CD14-positive monocyte (primary cell): ENCODE data around the gene PHLDA3. TPM values are rescaled to one million over a fixed set of nuclear protein-coding genes. Genes with fewer than 3 reads are reported as not detected.
"Not testable (repeated sequence)": the region's sequence is repeated elsewhere in the genome, so short reads cannot be mapped to it uniquely, and the experiment has no call there.

Source experiments
- DNase-seq, 3 donors: peaks; one replicate each; pipeline ENCODE4 v3.0.0-alpha.2; 2011 to 2022
- H2AFZ ChIP-seq: 2 replicates; pipeline ENCODE4 v1.6.0; 2012; ENCODE audit warnings: mild to moderate bottlenecking, low read depth, low read length, inconsistent platforms; ENCODE audit not compliant: insufficient read depth, poor library complexity, severe bottlenecking
- H3K27ac ChIP-seq, 2 donors: 1 replicate in 1 of 2; 2 replicates in 1 of 2; pipeline ENCODE4 v1.5.1; 2012 to 2013; ENCODE audit warnings: low read length in 2 of 2, control low read depth in 1 of 2, inconsistent platforms in 1 of 2, low read depth in 1 of 2, mild to moderate bottlenecking in 1 of 2
- H3K27me3 ChIP-seq, 2 donors: one replicate each; pipeline versions ENCODE4 v1.6.0 to v1.6.1; 2011 to 2013; ENCODE audit warnings: low read length in 2 of 2; ENCODE audit not compliant: control insufficient read depth in 2 of 2, insufficient read depth in 2 of 2
- H3K36me3 ChIP-seq, 2 donors: replicated peaks in 1 of 2; 1 replicate in 1 of 2; 2 replicates in 1 of 2; pipeline versions ENCODE4 v1.5.1 to v1.6.1; 2012 to 2013; ENCODE audit warnings: low read length in 2 of 2, control low read depth in 1 of 2, inconsistent platforms in 1 of 2, mild to moderate bottlenecking in 1 of 2; ENCODE audit not compliant: insufficient read depth in 2 of 2, control insufficient read depth in 1 of 2
- H3K4me1 ChIP-seq, 2 donors: 1 replicate in 1 of 2; 2 replicates in 1 of 2; pipeline versions ENCODE4 v1.5.1 to v1.6.1; 2012 to 2013; ENCODE audit warnings: low read length in 2 of 2, control low read depth in 1 of 2, inconsistent platforms in 1 of 2, mild to moderate bottlenecking in 1 of 2, moderate library complexity in 1 of 2; ENCODE audit not compliant: insufficient read depth in 2 of 2, control insufficient read depth in 1 of 2
- H3K4me2 ChIP-seq: replicated peaks from 2 replicates; pipeline ENCODE3; 2012; ENCODE audit warnings: low read length, moderate library complexity, mild to moderate bottlenecking; ENCODE audit not compliant: poor library complexity, severe bottlenecking; ENCODE audit errors: extremely low read depth
- H3K4me3 ChIP-seq, 3 experiments: fragments of 200-600 bp in 1 of 3; sonication (generic) in 1 of 3; replicated peaks in 1 of 3; 1 replicate in 2 of 3; 2 replicates in 1 of 3; pipeline ENCODE4 v1.5.1; 2011 to 2013; ENCODE audit warnings: low read length in 3 of 3, mild to moderate bottlenecking in 3 of 3, control low read depth in 2 of 3, low read depth in 2 of 3, inconsistent platforms in 1 of 3, moderate library complexity in 1 of 3
- H3K79me2 ChIP-seq: 2 replicates; pipeline ENCODE4 v1.6.0; 2012; ENCODE audit warnings: mild to moderate bottlenecking, control low read depth, inconsistent platforms, low read length, moderate library complexity; ENCODE audit not compliant: insufficient read depth
- H3K9ac ChIP-seq: 2 replicates; pipeline ENCODE4 v1.6.0; 2017; ENCODE audit warnings: low read length, mild to moderate bottlenecking; ENCODE audit not compliant: insufficient read depth, poor library complexity, severe bottlenecking
- H3K9me3 ChIP-seq, 2 donors: replicated peaks in 1 of 2; 1 replicate in 1 of 2; 2 replicates in 1 of 2; pipeline versions ENCODE4 v1.5.1 to v1.6.1; 2012 to 2013; ENCODE audit warnings: low read length in 2 of 2, control low read depth in 1 of 2; ENCODE audit not compliant: control insufficient read depth in 1 of 2, insufficient read depth in 1 of 2
- H4K20me1 ChIP-seq: 2 replicates; pipeline ENCODE4 v1.6.0; 2012; ENCODE audit warnings: mild to moderate bottlenecking, low read length, control low read depth, moderate library complexity; ENCODE audit not compliant: insufficient read depth
- H3K27ac Mint-ChIP-seq, 7 donors: one replicate each; pipeline ENCODE4 v1.8.0; 2020; ENCODE audit warnings: mild to moderate bottlenecking in 7 of 7, mixed read lengths in 7 of 7, moderate library complexity in 6 of 7, inconsistent platforms in 2 of 7
- H3K27me3 Mint-ChIP-seq, 3 donors: one replicate each; pipeline ENCODE4 v1.8.0; 2021 to 2022; ENCODE audit warnings: low read depth in 3 of 3, mild to moderate bottlenecking in 3 of 3, mixed read lengths in 3 of 3, moderate library complexity in 3 of 3, inconsistent platforms in 1 of 3
- H3K36me3 Mint-ChIP-seq, 2 donors: one replicate each; pipeline ENCODE4 v1.8.0; 2020; ENCODE audit warnings: mixed read lengths in 2 of 2, inconsistent platforms in 1 of 2, mild to moderate bottlenecking in 1 of 2
- H3K4me1 Mint-ChIP-seq: one replicate; pipeline ENCODE4 v1.8.0; 2020; ENCODE audit warnings: mild to moderate bottlenecking, mixed read lengths
- H3K4me3 Mint-ChIP-seq, 2 donors: one replicate each; pipeline ENCODE4 v1.8.0; 2020; ENCODE audit warnings: mild to moderate bottlenecking in 2 of 2, mixed read lengths in 2 of 2, moderate library complexity in 1 of 2
- H3K9me3 Mint-ChIP-seq, 7 donors: one replicate each; pipeline ENCODE4 v1.8.0; 2020 to 2022; ENCODE audit warnings: mixed read lengths in 7 of 7, mild to moderate bottlenecking in 6 of 7, moderate library complexity in 6 of 7, inconsistent platforms in 2 of 7
- WGBS: methylation state at CpG from one replicate; pipeline ENCODE4 v1.1.5; 2013; ENCODE audit warnings: missing lambda C conversion rate; ENCODE audit not compliant: insufficient coverage; 5-methylcytosine and 5-hydroxymethylcytosine counted together
- intact Hi-C, 2 donors: fragments of 100-400 bp; cut with micrococcal nuclease; formaldehyde crosslinking; loops; one replicate each; pipeline versions ENCODE4 v1.15.0 to v1.15.1; 2023
- polyA plus RNA-seq, 3 donors: library from polyadenylated mRNA; depleted of rRNA in 1 of 3; unstranded in 2 of 3; stranded (reverse) in 1 of 3; fragments of 300-500 nt in 2 of 3; fragments of >200 nt in 1 of 3; fragmentation: Illumina TruSeq in 2 of 3; gene quantifications; 1 replicate in 2 of 3; 2 replicates in 1 of 3; pipeline ENCODE4 v1.2.3, GENCODE V29; 2012 to 2021
- TF ChIP-seq, protein P1 (sequence below): fragments of 200-600 bp; IDR thresholded peaks from one replicate; pipeline ENCODE4 v1.8.0; 2022; ENCODE audit warnings: antibody characterized with exemption, mild to moderate bottlenecking

Gene PHLDA3
- polyA plus RNA-seq, 3 donors = 0.08 TPM; not detected in 2

DNA sequence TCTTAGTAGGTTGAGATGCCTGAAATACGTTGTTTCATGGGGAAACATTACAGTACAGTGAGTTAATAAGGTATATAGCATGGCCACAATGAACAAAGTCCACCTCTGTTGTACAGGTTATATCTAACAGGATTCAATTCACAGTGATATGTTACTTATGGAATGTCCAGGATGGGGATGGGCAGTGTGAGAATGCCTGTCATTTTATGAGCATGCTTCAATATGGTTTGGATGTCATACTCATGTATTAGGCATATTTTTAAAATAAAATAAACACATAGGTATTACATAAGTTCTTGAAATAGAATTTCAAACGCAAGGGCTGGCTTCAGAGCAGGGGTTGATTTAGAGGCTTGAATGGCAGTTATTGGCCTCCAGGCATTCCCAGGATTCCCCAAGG is 6.1 kb upstream of the PHLDA3 start:
- peaks cover 13% of the 10 kb centered on the region for H3K4me1 Mint-ChIP-seq
- no peaks in the 10 kb centered on the region for H4K20me1 ChIP-seq
- no peak overlapping the region for H3K4me3 Mint-ChIP-seq
- WGBS = no CpG with 5 or more reads among the region's 2 CpGs
- H3K9me3 ChIP-seq = no peaks in the 10 kb centered on the region
- peaks cover 12 to 16% of the 10 kb centered on the region in 2 donors for H3K4me1 ChIP-seq
- peaks cover 18 to 42% (median 24%) of the 10 kb centered on the region in 3 donors for H3K27me3 Mint-ChIP-seq
- H3K36me3 ChIP-seq = no peaks in the 10 kb centered on the region
- H3K27me3 ChIP-seq = peaks cover 4 to 15% of the 10 kb centered on the region in 2 donors
- no peak overlapping the region for H3K4me3 ChIP-seq
- TF ChIP-seq, protein P1, sequence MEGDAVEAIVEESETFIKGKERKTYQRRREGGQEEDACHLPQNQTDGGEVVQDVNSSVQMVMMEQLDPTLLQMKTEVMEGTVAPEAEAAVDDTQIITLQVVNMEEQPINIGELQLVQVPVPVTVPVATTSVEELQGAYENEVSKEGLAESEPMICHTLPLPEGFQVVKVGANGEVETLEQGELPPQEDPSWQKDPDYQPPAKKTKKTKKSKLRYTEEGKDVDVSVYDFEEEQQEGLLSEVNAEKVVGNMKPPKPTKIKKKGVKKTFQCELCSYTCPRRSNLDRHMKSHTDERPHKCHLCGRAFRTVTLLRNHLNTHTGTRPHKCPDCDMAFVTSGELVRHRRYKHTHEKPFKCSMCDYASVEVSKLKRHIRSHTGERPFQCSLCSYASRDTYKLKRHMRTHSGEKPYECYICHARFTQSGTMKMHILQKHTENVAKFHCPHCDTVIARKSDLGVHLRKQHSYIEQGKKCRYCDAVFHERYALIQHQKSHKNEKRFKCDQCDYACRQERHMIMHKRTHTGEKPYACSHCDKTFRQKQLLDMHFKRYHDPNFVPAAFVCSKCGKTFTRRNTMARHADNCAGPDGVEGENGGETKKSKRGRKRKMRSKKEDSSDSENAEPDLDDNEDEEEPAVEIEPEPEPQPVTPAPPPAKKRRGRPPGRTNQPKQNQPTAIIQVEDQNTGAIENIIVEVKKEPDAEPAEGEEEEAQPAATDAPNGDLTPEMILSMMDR = no peak
- DNase-seq = no peak
- H3K27ac Mint-ChIP-seq = no peak overlapping the region
- no peak overlapping the region for H3K9ac ChIP-seq
- H3K4me2 ChIP-seq = no peak overlapping the region
- H3K36me3 Mint-ChIP-seq = no peaks in the 10 kb centered on the region
- intact Hi-C loops = no loop called here
- no peak overlapping the region for H3K27ac ChIP-seq
- H2AFZ ChIP-seq = no peak overlapping the region
- H3K79me2 ChIP-seq = no peaks in the 10 kb centered on the region
- H3K9me3 Mint-ChIP-seq = peaks cover 0 to 2% (median 0%) of the 10 kb centered on the region in 7 donors

DNA sequence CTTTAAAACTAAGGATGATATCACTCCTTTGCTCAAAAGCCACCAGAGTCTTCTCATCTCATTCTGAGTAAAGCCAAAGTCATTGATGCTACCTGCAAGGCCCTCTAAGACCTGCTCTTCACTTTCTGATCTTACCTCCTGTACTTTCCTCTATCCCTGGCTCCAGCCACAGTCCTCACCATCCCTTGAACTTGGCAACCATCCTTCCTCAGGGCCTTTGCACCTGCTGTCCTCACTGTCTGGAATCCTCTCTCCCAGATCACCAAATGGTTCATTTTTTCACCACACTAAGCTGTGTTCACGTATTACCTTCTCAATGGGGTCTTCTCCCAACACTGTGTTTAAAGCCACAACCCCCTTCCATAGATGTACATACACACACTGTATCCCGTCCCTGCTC is 4.3 kb upstream of the PHLDA3 start:
- H3K4me1 Mint-ChIP-seq = peaks cover 27% of the 10 kb centered on the region
- no peak overlapping the region for H3K27ac Mint-ChIP-seq
- peaks cover 0 to 6% (median 0%) of the 10 kb centered on the region in 7 donors for H3K9me3 Mint-ChIP-seq
- Histone ChIP-seq H3K27me3 (peaks cover 11 to 28% of the 10 kb centered on the region in 2 donors), H3K4me3 (no peak overlapping the region), H3K4me2 (no peak overlapping the region), H3K36me3 (no peaks in the 10 kb centered on the region), H3K4me1 (peaks cover 17 to 27% of the 10 kb centered on the region in 2 donors), H3K79me2 (no peaks in the 10 kb centered on the region), H3K27ac (no peak overlapping the region), H4K20me1 (no peaks in the 10 kb centered on the region), H3K9ac (no peak overlapping the region), H2AFZ (no peak overlapping the region), H3K9me3 (no peaks in the 10 kb centered on the region)
- 90% methylated on average over 1 of the region's 2 CpGs for WGBS
- H3K4me3 Mint-ChIP-seq = no peak overlapping the region
- TF ChIP-seq, protein P1 = no peak
- intact Hi-C loops = no loop called here
- DNase-seq = no peak
- H3K27me3 Mint-ChIP-seq = peaks cover 33 to 54% (median 42%) of the 10 kb centered on the region in 3 donors
- peaks cover 0 to 5% of the 10 kb centered on the region in 2 donors for H3K36me3 Mint-ChIP-seq

DNA sequence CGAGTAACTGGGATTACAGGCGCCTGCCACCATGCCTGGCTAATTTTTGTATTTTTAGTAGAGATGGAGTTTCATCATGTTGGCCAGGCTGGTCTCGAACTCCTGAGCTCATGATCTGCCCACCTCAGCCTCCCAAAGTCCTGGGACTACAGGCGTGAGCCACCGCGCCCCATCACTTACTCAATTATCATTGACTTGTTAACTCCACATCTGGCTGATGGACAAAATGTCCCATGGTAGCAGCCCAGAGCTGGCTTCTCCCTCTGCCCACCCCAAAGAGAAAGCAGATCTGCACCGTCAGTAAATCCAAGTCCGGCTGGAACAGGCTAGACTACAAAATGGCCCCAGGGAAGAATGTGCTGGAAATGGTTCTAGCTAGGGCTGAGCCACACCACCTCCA is 3.3 kb upstream of the PHLDA3 start:
- H3K27ac ChIP-seq, intact Hi-C loops, H3K9ac ChIP-seq, H3K4me3 ChIP-seq, H3K36me3 Mint-ChIP-seq, H3K9me3 ChIP-seq, H3K79me2 ChIP-seq, H3K9me3 Mint-ChIP-seq, H3K27ac Mint-ChIP-seq, DNase-seq, H3K4me2 ChIP-seq, H4K20me1 ChIP-seq, H2AFZ ChIP-seq, H3K36me3 ChIP-seq: not testable (repeated sequence)
- WGBS = 100% methylated on average over 4 of the region's 8 CpGs
- H3K27me3 Mint-ChIP-seq = peaks cover 41 to 59% (median 50%) of the 10 kb centered on the region in 3 donors
- peaks cover 11 to 34% of the 10 kb centered on the region in 2 donors for H3K27me3 ChIP-seq
- peak overlapping the region in 1 of 2 donors; percentile 52 for H3K4me3 Mint-ChIP-seq
- H3K4me1 Mint-ChIP-seq = peaks cover 30% of the 10 kb centered on the region
- H3K4me1 ChIP-seq = peaks cover 18 to 31% of the 10 kb centered on the region in 2 donors
